ENCODE measurements around the gene S1PR2. TPM values are rescaled to one million over a fixed set of nuclear protein-coding genes. Genes with fewer than 3 reads are reported as not detected.
A peak's percentile ranks its signal among the peaks of the same experiment; 100 is the strongest.

Gene S1PR2
- total RNA-seq, 4 donors from 2014 or later, result 0.56 to 2.2 (median 1.1) TPM

GRCh38 chr19:10269333-10270179, 38.4 kb upstream of the S1PR2 start:
- Histone ChIP-seq H3K36me3 (no peaks in the 10 kb centered on the region), H3K9me3 (no peaks in the 10 kb centered on the region), H3K4me1 (peaks cover 5 to 21% of the 10 kb centered on the region in 2 donors), H3K4me3 (peak overlapping the region; percentile 49 to 60 (median 56)), H3K27ac (peak overlapping the region; percentile 75 to 84 (median 78)), H3K27me3 (peaks cover 7 to 24% (median 18%) of the 10 kb centered on the region in 3 donors)
- TF ChIP-seq CTCF (IDR thresholded peaks at IDR 0.05 in 4 of 5, conservative IDR thresholded peaks at IDR 0.05 in 1 of 5), result peak; percentile 81 to 94 (median 92)
- no peak for TF ChIP-seq POLR2A (IDR thresholded peaks at IDR 0.05)
- in situ Hi-C loops (cut with MboI; ENCODE audit: low sequenced_read_pairs in 4 of 4) (loop anchor here (5.0 kb wide), 1 partner anchor 118 kb away; no protein-coding TSS in a partner anchor), intact Hi-C loops (cut with DNase I; ENCODE audit: low total_unique reads) (loop anchor here (1.0 to 5.0 kb wide), 2 partner anchors 63 to 120 kb away; partner anchors contain the start of gene RAVER1)
- ATAC-seq (peak; percentile 72 to 75), DNase-seq (peak; percentile 47 to 70)

- intact Hi-C loops (cut with DNase I; ENCODE audit: low total_unique reads), result no loop called here
Observed at GRCh38 chr19:10268071-10268470, 36.9 kb upstream of the S1PR2 start.

GRCh38 chr19:10266706-10267105, 35.6 kb upstream of the S1PR2 start:
- no peak for TF ChIP-seq POLR2A (IDR thresholded peaks at IDR 0.05)
- no peak for TF ChIP-seq CTCF (IDR thresholded peaks at IDR 0.05 in 4 of 5, conservative IDR thresholded peaks at IDR 0.05 in 1 of 5)
- DNase-seq, result no peak
- Histone ChIP-seq H3K36me3 (no peaks in the 10 kb centered on the region), H3K4me1 (peaks cover 5 to 21% of the 10 kb centered on the region in 2 donors), H3K27ac (no peak overlapping the region), H3K4me3 (no peak overlapping the region), H3K27me3 (peaks cover 7 to 24% (median 18%) of the 10 kb centered on the region in 3 donors), H3K9me3 (no peaks in the 10 kb centered on the region)
- in situ Hi-C loops (cut with MboI; ENCODE audit: low sequenced_read_pairs in 4 of 4) (loop anchor here (5.0 kb wide), 1 partner anchor 121 kb away; no protein-coding TSS in a partner anchor), intact Hi-C loops (cut with DNase I; ENCODE audit: low total_unique reads) (no loop called here)
- no peak for ATAC-seq

More at GRCh38 chr19:10268071-10268470, 36.9 kb upstream of the S1PR2 start:
- peaks cover 5 to 21% of the 10 kb centered on the region in 2 donors for H3K4me1 ChIP-seq
- H3K36me3 ChIP-seq, result no peaks in the 10 kb centered on the region
- in situ Hi-C loops (cut with MboI; ENCODE audit: low sequenced_read_pairs in 4 of 4), result loop anchor here (5.0 kb wide), 1 partner anchor 119 kb away; no protein-coding TSS in a partner anchor
- no peak overlapping the region for H3K4me3 ChIP-seq
- peak overlapping the region; percentile 38 to 84 (median 63) for H3K27ac ChIP-seq
- ATAC-seq (peak in 1 of 2 donors; percentile 26), DNase-seq (no peak)
- H3K27me3 ChIP-seq, result peaks cover 7 to 24% (median 18%) of the 10 kb centered on the region in 3 donors
- H3K9me3 ChIP-seq, result no peaks in the 10 kb centered on the region
- TF ChIP-seq POLR2A (IDR thresholded peaks at IDR 0.05), result no peak
- no peak for TF ChIP-seq CTCF (IDR thresholded peaks at IDR 0.05 in 4 of 5, conservative IDR thresholded peaks at IDR 0.05 in 1 of 5)

GRCh38 chr19:10262771-10263170, 31.6 kb upstream of the S1PR2 start:
- in situ Hi-C loops (cut with MboI; ENCODE audit: low sequenced_read_pairs in 4 of 4) (no loop called here), intact Hi-C loops (cut with DNase I; ENCODE audit: low total_unique reads) (no loop called here)
- no peaks in the 10 kb centered on the region for H3K4me1 ChIP-seq
- H3K36me3 ChIP-seq, result peaks cover 0 to 17% of the 10 kb centered on the region in 2 donors
- no peaks in the 10 kb centered on the region for H3K27me3 ChIP-seq
- TF ChIP-seq POLR2A (IDR thresholded peaks at IDR 0.05) (no peak), CTCF (IDR thresholded peaks at IDR 0.05 in 4 of 5, conservative IDR thresholded peaks at IDR 0.05 in 1 of 5) (no peak)
- no peak overlapping the region for H3K27ac ChIP-seq
- H3K4me3 ChIP-seq, result no peak overlapping the region
- no peaks in the 10 kb centered on the region for H3K9me3 ChIP-seq
- DNase-seq, result no peak
- ATAC-seq, result no peak
